Measurements from ENCODE around the gene SEMA4A. TPM values are rescaled to one million over a fixed set of nuclear protein-coding genes. Genes with fewer than 3 reads are reported as not detected.

SEMA4A gene
- polyA plus RNA-seq, 1 of the 3 experiments (the other 2 are of a cell fraction), result 1.3 TPM

DNA sequence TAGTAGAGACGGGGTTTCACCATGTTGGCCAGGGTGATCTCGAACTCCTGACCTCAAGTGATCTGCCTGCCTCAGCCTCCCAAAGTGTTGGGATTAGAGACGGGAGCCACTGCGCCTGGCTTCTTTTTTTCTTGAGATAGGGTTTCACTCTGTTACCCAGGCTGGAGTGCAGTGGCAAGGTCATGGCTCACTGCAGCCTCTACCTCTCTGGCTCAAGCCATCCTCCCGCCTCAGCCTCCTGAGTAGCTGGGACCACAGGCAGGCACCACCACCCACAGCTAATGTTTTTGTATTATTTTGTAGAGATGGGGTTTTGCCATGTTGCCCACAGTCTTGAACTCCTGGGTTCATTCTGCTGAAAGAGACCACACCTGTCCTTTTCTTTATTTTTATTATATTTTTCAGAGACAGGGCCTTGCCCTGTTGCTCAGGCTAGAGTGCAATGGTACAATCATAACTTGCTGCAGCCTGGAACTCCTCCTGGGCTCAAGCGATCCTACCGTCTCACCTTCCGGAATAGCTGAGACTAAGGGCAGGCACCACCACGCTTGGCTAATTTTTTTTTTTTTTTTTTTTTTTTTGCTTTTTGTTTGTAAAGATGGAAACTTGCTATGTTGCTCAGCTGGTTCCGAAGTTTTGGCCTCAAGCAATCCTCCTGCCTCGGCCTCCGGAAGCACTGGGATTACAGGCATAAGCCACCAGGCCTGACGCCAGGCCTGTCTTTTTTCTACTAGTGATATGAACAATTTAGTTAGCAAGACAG, 35.8 kb upstream of the SEMA4A start:
- 75% methylated on average over 13 of the region's 13 CpGs for WGBS (ENCODE audit: low lambda C conversion rate)
- Histone ChIP-seq H2AFZ (ENCODE audit: low read depth) (no peak overlapping the region), H4K20me1 (ENCODE audit: insufficient read depth) (peaks cover 80% of the 10 kb centered on the region), H3K9me3 (no peaks in the 10 kb centered on the region), H3K27ac (ENCODE audit: low read depth in 2 of 2, low read length in 1 of 2) (peak overlapping the region; percentile 56 to 100; a peak in 3 of 4 replicates), H3K4me1 (ENCODE audit: control insufficient read depth in 1 of 2, insufficient read depth in 2 of 2, low read depth in 1 of 2, low read length in 1 of 2) (peaks cover 53 to 60% of the 10 kb centered on the region in 2 experiments), H3F3A (replicated peaks; ENCODE audit: insufficient read depth) (peaks cover 71% of the 10 kb centered on the region), H3K4me2 (peak overlapping the region; percentile 95), H3K27me3 (ENCODE audit: insufficient read depth) (no peaks in the 10 kb centered on the region), H3K9me2 (no peaks in the 10 kb centered on the region), H3K36me3 (replicated peaks in 1 of 2; ENCODE audit: control insufficient read depth in 1 of 2, insufficient read depth in 2 of 2, low read length in 1 of 2) (peaks cover 0 to 44% of the 10 kb centered on the region in 2 experiments), H3K4me3 (ENCODE audit: low read depth in 2 of 2, low read length in 1 of 2) (peak overlapping the region; percentile 74 to 94; a peak in 3 of 4 replicates), H3K9ac (peak overlapping the region; percentile 100), H3K79me2 (ENCODE audit: insufficient read depth) (peaks cover 87% of the 10 kb centered on the region)
- DNase-seq, result no peak
- TF ChIP-seq EZH2phosphoT487 (IDR thresholded peaks at IDR 0.05; ENCODE audit: borderline replicate concordance, low read depth), result no peak
- no peak for TF ChIP-seq TAF1 (IDR thresholded peaks at IDR 0.05; ENCODE audit: borderline replicate concordance, low read depth, low read length)
- TF ChIP-seq JUND (IDR thresholded peaks at IDR 0.05), result no peak
- CTCF ChIA-PET, result interaction anchor here (12.9 to 40.5 kb wide), 2 partner anchors 12 to 22 kb away, joined by 135 to 1559 read pairs; partner anchors contain the start of gene MEX3A
- POLR2A ChIA-PET, result no interaction called here

- Histone ChIP-seq H3K36me3 (replicated peaks in 1 of 2; ENCODE audit: control insufficient read depth in 1 of 2, insufficient read depth in 2 of 2, low read length in 1 of 2) (peaks cover 0 to 44% of the 10 kb centered on the region in 2 experiments), H3K9me2 (no peaks in the 10 kb centered on the region), H3K9me3 (no peaks in the 10 kb centered on the region), H3K27me3 (ENCODE audit: insufficient read depth) (no peaks in the 10 kb centered on the region), H3K4me1 (ENCODE audit: control insufficient read depth in 1 of 2, insufficient read depth in 2 of 2, low read depth in 1 of 2, low read length in 1 of 2) (peaks cover 53 to 61% of the 10 kb centered on the region in 2 experiments), H2AFZ (ENCODE audit: low read depth) (no peak overlapping the region), H4K20me1 (ENCODE audit: insufficient read depth) (peaks cover 85% of the 10 kb centered on the region), H3F3A (replicated peaks; ENCODE audit: insufficient read depth) (peaks cover 73% of the 10 kb centered on the region), H3K9ac (peak overlapping the region; percentile 100), H3K79me2 (ENCODE audit: insufficient read depth) (peaks cover 88% of the 10 kb centered on the region), H3K4me2 (peak overlapping the region; percentile 95), H3K4me3 (ENCODE audit: low read depth in 2 of 2, low read length in 1 of 2) (peak overlapping the region; percentile 74 to 94; a peak in 3 of 4 replicates), H3K27ac (ENCODE audit: low read depth in 2 of 2, low read length in 1 of 2) (peak overlapping the region; percentile 56 to 100)
- no peak for DNase-seq
- TF ChIP-seq TEAD4 (IDR thresholded peaks at IDR 0.05; ENCODE audit: borderline replicate concordance, insufficient read depth) (no peak), FOXM1 (IDR thresholded peaks at IDR 0.05; ENCODE audit: low read depth) (no peak)
- TF ChIP-seq, protein P1, sequence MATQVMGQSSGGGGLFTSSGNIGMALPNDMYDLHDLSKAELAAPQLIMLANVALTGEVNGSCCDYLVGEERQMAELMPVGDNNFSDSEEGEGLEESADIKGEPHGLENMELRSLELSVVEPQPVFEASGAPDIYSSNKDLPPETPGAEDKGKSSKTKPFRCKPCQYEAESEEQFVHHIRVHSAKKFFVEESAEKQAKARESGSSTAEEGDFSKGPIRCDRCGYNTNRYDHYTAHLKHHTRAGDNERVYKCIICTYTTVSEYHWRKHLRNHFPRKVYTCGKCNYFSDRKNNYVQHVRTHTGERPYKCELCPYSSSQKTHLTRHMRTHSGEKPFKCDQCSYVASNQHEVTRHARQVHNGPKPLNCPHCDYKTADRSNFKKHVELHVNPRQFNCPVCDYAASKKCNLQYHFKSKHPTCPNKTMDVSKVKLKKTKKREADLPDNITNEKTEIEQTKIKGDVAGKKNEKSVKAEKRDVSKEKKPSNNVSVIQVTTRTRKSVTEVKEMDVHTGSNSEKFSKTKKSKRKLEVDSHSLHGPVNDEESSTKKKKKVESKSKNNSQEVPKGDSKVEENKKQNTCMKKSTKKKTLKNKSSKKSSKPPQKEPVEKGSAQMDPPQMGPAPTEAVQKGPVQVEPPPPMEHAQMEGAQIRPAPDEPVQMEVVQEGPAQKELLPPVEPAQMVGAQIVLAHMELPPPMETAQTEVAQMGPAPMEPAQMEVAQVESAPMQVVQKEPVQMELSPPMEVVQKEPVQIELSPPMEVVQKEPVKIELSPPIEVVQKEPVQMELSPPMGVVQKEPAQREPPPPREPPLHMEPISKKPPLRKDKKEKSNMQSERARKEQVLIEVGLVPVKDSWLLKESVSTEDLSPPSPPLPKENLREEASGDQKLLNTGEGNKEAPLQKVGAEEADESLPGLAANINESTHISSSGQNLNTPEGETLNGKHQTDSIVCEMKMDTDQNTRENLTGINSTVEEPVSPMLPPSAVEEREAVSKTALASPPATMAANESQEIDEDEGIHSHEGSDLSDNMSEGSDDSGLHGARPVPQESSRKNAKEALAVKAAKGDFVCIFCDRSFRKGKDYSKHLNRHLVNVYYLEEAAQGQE (IDR thresholded peaks at IDR 0.05; ENCODE audit: low read depth, low read length), result no peak
- POLR2A ChIA-PET, result interaction anchor here (0.6 kb wide), 1 partner anchor 141 kb away, joined by 3 read pairs; no protein-coding TSS in a partner anchor
- CTCF ChIA-PET, result interaction anchor here (0.7 to 40.5 kb wide), 6 partner anchors 12 to 672 kb away, joined by 3 to 1559 read pairs (median 4); partner anchors contain the start of gene MEX3A
- 50% methylated on average over 8 of the region's 8 CpGs for WGBS (ENCODE audit: low lambda C conversion rate)
Observed at GRCh38 chr1:156118177-156118868, 35.1 kb upstream of the SEMA4A start.
